ENCODE measurements around the gene NAALADL1.

DNA sequence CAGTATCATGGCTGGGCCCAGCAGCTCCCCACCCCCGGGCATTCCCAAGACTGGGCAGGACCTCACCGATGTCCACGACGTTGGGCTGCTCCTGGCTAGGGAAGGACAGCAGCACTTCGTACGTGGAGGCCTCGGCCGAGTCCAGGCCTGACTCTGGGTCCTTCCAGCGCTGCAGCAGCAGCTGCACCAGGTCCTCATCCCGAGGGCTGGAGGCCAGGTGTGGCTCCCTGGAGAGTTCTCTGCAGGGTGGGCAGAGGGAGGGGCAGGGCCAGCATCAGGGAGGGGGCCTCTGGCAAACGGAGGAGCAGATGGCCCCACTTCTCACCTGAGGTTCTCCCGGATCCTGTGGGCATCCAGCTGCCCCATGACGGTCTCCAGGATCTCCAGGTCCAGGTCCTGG, 341 bp downstream of the NAALADL1 start:
- TF ChIP-seq, protein P1, sequence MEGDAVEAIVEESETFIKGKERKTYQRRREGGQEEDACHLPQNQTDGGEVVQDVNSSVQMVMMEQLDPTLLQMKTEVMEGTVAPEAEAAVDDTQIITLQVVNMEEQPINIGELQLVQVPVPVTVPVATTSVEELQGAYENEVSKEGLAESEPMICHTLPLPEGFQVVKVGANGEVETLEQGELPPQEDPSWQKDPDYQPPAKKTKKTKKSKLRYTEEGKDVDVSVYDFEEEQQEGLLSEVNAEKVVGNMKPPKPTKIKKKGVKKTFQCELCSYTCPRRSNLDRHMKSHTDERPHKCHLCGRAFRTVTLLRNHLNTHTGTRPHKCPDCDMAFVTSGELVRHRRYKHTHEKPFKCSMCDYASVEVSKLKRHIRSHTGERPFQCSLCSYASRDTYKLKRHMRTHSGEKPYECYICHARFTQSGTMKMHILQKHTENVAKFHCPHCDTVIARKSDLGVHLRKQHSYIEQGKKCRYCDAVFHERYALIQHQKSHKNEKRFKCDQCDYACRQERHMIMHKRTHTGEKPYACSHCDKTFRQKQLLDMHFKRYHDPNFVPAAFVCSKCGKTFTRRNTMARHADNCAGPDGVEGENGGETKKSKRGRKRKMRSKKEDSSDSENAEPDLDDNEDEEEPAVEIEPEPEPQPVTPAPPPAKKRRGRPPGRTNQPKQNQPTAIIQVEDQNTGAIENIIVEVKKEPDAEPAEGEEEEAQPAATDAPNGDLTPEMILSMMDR (conservative IDR thresholded peaks at IDR 0.05; ENCODE audit: low read length), result no peak
- no peak for TF ChIP-seq EZH2phosphoT487 (IDR thresholded peaks at IDR 0.05; ENCODE audit: borderline replicate concordance, low read depth, low read length)
